ENCODE results near the gene AK9.
A peak's percentile ranks its signal among the peaks of the same experiment; 100 is the strongest.

DNA sequence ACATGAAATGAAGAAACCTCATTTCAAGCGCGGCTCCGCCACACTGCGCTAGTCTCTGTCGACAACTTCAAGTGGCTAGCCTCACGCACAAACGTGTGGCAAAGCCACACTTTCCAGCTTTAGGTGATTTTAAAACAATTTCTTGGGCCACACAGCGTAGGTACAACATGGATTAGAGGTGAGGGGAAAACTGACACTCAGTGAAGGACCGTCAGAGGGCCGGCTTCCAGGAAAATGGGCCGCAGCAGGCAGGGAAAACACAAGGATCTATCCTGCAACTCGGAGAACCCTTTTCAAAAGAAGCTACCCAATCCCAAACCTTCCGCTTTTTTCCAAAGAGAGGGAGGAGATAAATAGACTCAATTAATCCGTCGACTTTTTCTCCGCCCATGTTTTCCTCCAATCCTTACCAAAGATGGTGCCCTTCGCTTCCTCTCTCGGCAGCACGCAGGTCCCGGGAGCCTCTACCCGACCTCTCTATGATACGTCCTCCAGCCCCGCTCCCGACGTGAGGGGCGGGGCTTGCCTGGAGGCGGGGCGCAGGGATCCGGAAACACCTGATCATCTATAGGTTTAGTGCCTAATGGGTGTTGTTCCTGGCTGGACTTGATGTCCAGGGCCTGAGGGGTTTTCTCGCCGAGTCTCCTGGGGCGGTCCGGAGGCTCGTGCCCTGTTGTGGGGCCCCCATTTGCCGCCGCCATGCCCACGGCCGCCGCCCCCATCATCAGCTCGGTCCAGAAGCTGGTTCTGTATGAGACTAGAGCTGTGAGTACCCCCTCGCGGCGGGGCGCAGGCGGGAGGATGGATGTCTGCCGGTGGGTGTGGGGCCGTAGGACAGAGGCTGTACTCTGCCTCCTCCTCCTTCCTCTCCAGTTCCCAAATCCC, at the start of gene AK9, which contains the start of gene FIG4:
- TF ChIP-seq, protein P1, sequence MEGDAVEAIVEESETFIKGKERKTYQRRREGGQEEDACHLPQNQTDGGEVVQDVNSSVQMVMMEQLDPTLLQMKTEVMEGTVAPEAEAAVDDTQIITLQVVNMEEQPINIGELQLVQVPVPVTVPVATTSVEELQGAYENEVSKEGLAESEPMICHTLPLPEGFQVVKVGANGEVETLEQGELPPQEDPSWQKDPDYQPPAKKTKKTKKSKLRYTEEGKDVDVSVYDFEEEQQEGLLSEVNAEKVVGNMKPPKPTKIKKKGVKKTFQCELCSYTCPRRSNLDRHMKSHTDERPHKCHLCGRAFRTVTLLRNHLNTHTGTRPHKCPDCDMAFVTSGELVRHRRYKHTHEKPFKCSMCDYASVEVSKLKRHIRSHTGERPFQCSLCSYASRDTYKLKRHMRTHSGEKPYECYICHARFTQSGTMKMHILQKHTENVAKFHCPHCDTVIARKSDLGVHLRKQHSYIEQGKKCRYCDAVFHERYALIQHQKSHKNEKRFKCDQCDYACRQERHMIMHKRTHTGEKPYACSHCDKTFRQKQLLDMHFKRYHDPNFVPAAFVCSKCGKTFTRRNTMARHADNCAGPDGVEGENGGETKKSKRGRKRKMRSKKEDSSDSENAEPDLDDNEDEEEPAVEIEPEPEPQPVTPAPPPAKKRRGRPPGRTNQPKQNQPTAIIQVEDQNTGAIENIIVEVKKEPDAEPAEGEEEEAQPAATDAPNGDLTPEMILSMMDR (IDR thresholded peaks at IDR 0.05; ENCODE audit: poor library complexity, severe bottlenecking): peak; percentile 69
- TF ChIP-seq TAF1 (IDR thresholded peaks at IDR 0.05; ENCODE audit: low read depth) (peak; percentile 49), EZH2 (IDR thresholded peaks at IDR 0.05; ENCODE audit: borderline replicate concordance, insufficient read depth, low read length, poor library complexity, severe bottlenecking) (no peak), EP300 (conservative IDR thresholded peaks at IDR 0.05; ENCODE audit: poor library complexity, severe bottlenecking) (peak; percentile 16), REST (IDR thresholded peaks at IDR 0.05; ENCODE audit: borderline replicate concordance) (no peak)

All from neural cell (in vitro differentiated cells).